H9 (cell line): ENCODE data around the gene GALNT2. TPM values are rescaled to one million over a fixed set of nuclear protein-coding genes. Genes with fewer than 3 reads are reported as not detected.
A peak's percentile ranks its signal among the peaks of the same experiment; 100 is the strongest.

Experiments used
- DNase-seq: peaks from one replicate; pipeline ENCODE4 v3.0.0-alpha.2; 2017
- H2AFZ ChIP-seq: one replicate; pipeline ENCODE4 v1.6.1; 2013; ENCODE audit warnings: mild to moderate bottlenecking, low read length, control low read depth, moderate library complexity
- H2AK5ac ChIP-seq: 2 replicates; pipeline ENCODE4 v1.6.1; 2013; ENCODE audit warnings: low read length, control low read depth, mixed read lengths; ENCODE audit not compliant: insufficient read length
- H2BK120ac ChIP-seq: one replicate; pipeline ENCODE4 v1.6.1; 2013; ENCODE audit warnings: low read depth, mild to moderate bottlenecking, low read length, control low read depth, inconsistent platforms; ENCODE audit not compliant: poor library complexity, severe bottlenecking
- H2BK12ac ChIP-seq: 2 replicates; pipeline ENCODE4 v1.6.1; 2013; ENCODE audit warnings: low read length, control low read depth, mixed read lengths, low read depth; ENCODE audit not compliant: insufficient read length
- H2BK15ac ChIP-seq: 2 replicates; pipeline ENCODE4 v1.6.1; 2013; ENCODE audit warnings: low read depth, low read length, control low read depth
- H2BK20ac ChIP-seq: one replicate; pipeline ENCODE4 v1.6.1; 2013; ENCODE audit warnings: low read depth, mild to moderate bottlenecking, low read length, control low read depth, inconsistent platforms; ENCODE audit not compliant: poor library complexity, severe bottlenecking
- H2BK5ac ChIP-seq: 2 replicates; pipeline ENCODE4 v1.6.1; 2013; ENCODE audit warnings: low read length, control low read depth, mixed read lengths; ENCODE audit not compliant: insufficient read length
- H3K14ac ChIP-seq: 2 replicates; pipeline ENCODE4 v1.6.1; 2013; ENCODE audit warnings: low read length, control low read depth; ENCODE audit not compliant: insufficient read depth
- H3K18ac ChIP-seq: 2 replicates; pipeline ENCODE4 v1.6.1; 2013; ENCODE audit warnings: low read depth, mild to moderate bottlenecking, mixed read lengths, low read length, control low read depth; ENCODE audit not compliant: insufficient read length
- H3K23ac ChIP-seq: 2 replicates; pipeline ENCODE4 v1.6.1; 2013; ENCODE audit warnings: low read length, control low read depth, mixed read lengths, low read depth; ENCODE audit not compliant: insufficient read length
- H3K23me2 ChIP-seq: 2 replicates; pipeline ENCODE4 v1.6.1; 2013; ENCODE audit warnings: low read depth, mild to moderate bottlenecking, mixed read lengths, low read length, control low read depth; ENCODE audit not compliant: insufficient read length, poor library complexity, severe bottlenecking
- H3K27ac ChIP-seq: 2 replicates; pipeline ENCODE4 v1.5.1; 2013; ENCODE audit warnings: low read length, control low read depth, mixed read lengths, low read depth; ENCODE audit not compliant: insufficient read length
- H3K27me3 ChIP-seq: 2 replicates; pipeline ENCODE4 v1.6.1; 2013; ENCODE audit warnings: low read length, control low read depth, inconsistent platforms; ENCODE audit not compliant: insufficient read depth
- H3K4ac ChIP-seq: 2 replicates; pipeline ENCODE4 v1.6.1; 2013; ENCODE audit warnings: low read depth, mild to moderate bottlenecking, control low read depth, inconsistent platforms, low read length, moderate library complexity
- H3K4me1 ChIP-seq: 2 replicates; pipeline ENCODE4 v1.6.1; 2013; ENCODE audit warnings: low read length, control low read depth, inconsistent platforms; ENCODE audit not compliant: insufficient read depth
- H3K4me2 ChIP-seq: 2 replicates; pipeline ENCODE4 v1.6.1; 2013; ENCODE audit warnings: low read length, control low read depth, mixed read lengths; ENCODE audit not compliant: insufficient read length, insufficient read depth
- H3K56ac ChIP-seq: 2 replicates; pipeline ENCODE4 v1.6.1; 2013; ENCODE audit warnings: low read depth, mild to moderate bottlenecking, mixed read lengths, low read length, control low read depth; ENCODE audit not compliant: insufficient read length
- H3K79me1 ChIP-seq: 2 replicates; pipeline ENCODE4 v1.6.1; 2013; ENCODE audit warnings: low read depth, mild to moderate bottlenecking, moderate library complexity, low read length, control low read depth, inconsistent platforms; ENCODE audit not compliant: insufficient read depth, poor library complexity, severe bottlenecking
- H3K79me2 ChIP-seq: 2 replicates; pipeline ENCODE4 v1.6.1; 2013; ENCODE audit warnings: low read length, control low read depth, inconsistent platforms; ENCODE audit not compliant: insufficient read depth
- H3K9ac ChIP-seq: 2 replicates; pipeline ENCODE4 v1.6.1; 2013; ENCODE audit warnings: low read length, control low read depth, mixed read lengths; ENCODE audit not compliant: insufficient read length; ENCODE audit errors: extremely low read depth
- H3K9me3 ChIP-seq: one replicate; pipeline ENCODE4 v1.6.1; 2013; ENCODE audit warnings: low read depth, low read length, inconsistent platforms; ENCODE audit not compliant: control insufficient read depth
- H3T11ph ChIP-seq: one replicate; pipeline ENCODE4 v1.6.1; 2013; ENCODE audit warnings: mild to moderate bottlenecking, low read length, control low read depth, inconsistent platforms
- H4K20me1 ChIP-seq: one replicate; pipeline ENCODE4 v1.6.1; 2013; ENCODE audit not compliant: control insufficient read depth, insufficient read length, insufficient read depth
- H4K5ac ChIP-seq: 2 replicates; pipeline ENCODE4 v1.6.1; 2013; ENCODE audit warnings: low read depth, mild to moderate bottlenecking, mixed read lengths, low read length, control low read depth; ENCODE audit not compliant: insufficient read length
- H4K8ac ChIP-seq: replicated peaks from 2 replicates; pipeline ENCODE4 v1.6.1; 2013; ENCODE audit warnings: low read length, control low read depth, mixed read lengths, low read depth; ENCODE audit not compliant: insufficient read length
- H4K91ac ChIP-seq: 2 replicates; pipeline ENCODE4 v1.6.1; 2013; ENCODE audit warnings: low read depth, mild to moderate bottlenecking, moderate library complexity, mixed read lengths, low read length, control low read depth; ENCODE audit not compliant: insufficient read length
- H3K27ac Mint-ChIP-seq, 3 experiments: 2 replicates in 2 of 3; 3 replicates in 1 of 3; pipeline ENCODE4 v1.8.0; 2020 to 2021; ENCODE audit warnings: mixed read lengths in 3 of 3, mild to moderate bottlenecking in 1 of 3, moderate library complexity in 1 of 3
- H3K27me3 Mint-ChIP-seq: 2 replicates; pipeline ENCODE4 v1.8.0; 2021; ENCODE audit warnings: low read depth, mild to moderate bottlenecking, moderate library complexity, mixed read lengths
- H3K36me3 Mint-ChIP-seq, 3 experiments: 2 replicates in 2 of 3; 3 replicates in 1 of 3; pipeline ENCODE4 v1.8.0; 2020 to 2021; ENCODE audit warnings: low read depth in 3 of 3, mixed read lengths in 3 of 3; ENCODE audit not compliant: insufficient read depth in 1 of 3
- H3K4me1 Mint-ChIP-seq, 2 experiments: 2 replicates each; pipeline ENCODE4 v1.8.0; 2020; ENCODE audit warnings: mixed read lengths in 2 of 2
- H3K4me3 Mint-ChIP-seq, 2 experiments: 2 replicates in 1 of 2; 3 replicates in 1 of 2; pipeline ENCODE4 v1.8.0; 2020 to 2021; ENCODE audit warnings: mild to moderate bottlenecking in 2 of 2, mixed read lengths in 2 of 2, moderate library complexity in 1 of 2
- H3K9me3 Mint-ChIP-seq, 2 experiments: 2 replicates in 1 of 2; 3 replicates in 1 of 2; pipeline ENCODE4 v1.8.0; 2020; ENCODE audit warnings: mild to moderate bottlenecking in 2 of 2, mixed read lengths in 2 of 2, moderate library complexity in 1 of 2
- WGBS: extraction: QIAGEN DNeasy Blood & Tissue Kit; methylation state at CpG from one replicate; pipeline ENCODE4 v1.1.7; 2013; ENCODE audit warnings: missing lambda C conversion rate, low lambda C conversion rate, mixed read lengths; ENCODE audit not compliant: insufficient read length; ENCODE audit errors: extremely low coverage; 5-methylcytosine and 5-hydroxymethylcytosine counted together
- total RNA-seq: library from RNA; stranded (reverse); gene quantifications from 2 replicates; pipeline ENCODE4 v1.2.1, GENCODE V29; 2021
- TF ChIP-seq, protein P1 (sequence below): fragments of 200-600 bp; sonication (generic); conservative IDR thresholded peaks from 3 replicates; pipeline ENCODE4 v1.8.0; 2021; ENCODE audit warnings: antibody characterized with exemption, mild to moderate bottlenecking

Gene GALNT2
- total RNA-seq, 1 experiment from 2014 or later, result 57.6 TPM

- no peak overlapping the region for H2BK5ac ChIP-seq
- no peak overlapping the region for H3K9ac ChIP-seq
- no peaks in the 10 kb centered on the region; the same call in 1 of the 2 replicates for H3K4me1 ChIP-seq
- no peak overlapping the region for H4K8ac ChIP-seq
- no peak overlapping the region for H3K4me2 ChIP-seq
- no peak overlapping the region for H3T11ph ChIP-seq
- Mint-ChIP-seq H3K27ac (peak overlapping the region in 2 of 3 experiments; percentile 69 to 76; a peak in 3 of 7 replicates), H3K4me1 (peaks cover 20 to 37% of the 10 kb centered on the region in 2 experiments), H3K27me3 (peaks cover 1% of the 10 kb centered on the region; the same call in 1 of the 2 replicates), H3K4me3 (no peak overlapping the region), H3K36me3 (no peaks in the 10 kb centered on the region; a peak in 2 of 7 replicates), H3K9me3 (no peaks in the 10 kb centered on the region)
- H2BK120ac ChIP-seq, result no peak overlapping the region
- H4K20me1 ChIP-seq, result no peaks in the 10 kb centered on the region
- H3K23me2 ChIP-seq, result no peaks in the 10 kb centered on the region
- WGBS, result no CpG with 5 or more reads among the region's 6 CpGs
- H2BK15ac ChIP-seq, result no peak overlapping the region
- no peak overlapping the region for H3K18ac ChIP-seq
- H3K27ac ChIP-seq, result no peak overlapping the region
- no peak overlapping the region for H3K4ac ChIP-seq
- no peak overlapping the region for H2BK20ac ChIP-seq
- no peak overlapping the region for H3K23ac ChIP-seq
- no peak overlapping the region for H4K5ac ChIP-seq
- no peak for DNase-seq
- H3K14ac ChIP-seq, result no peak overlapping the region; the same call in 1 of the 2 replicates
- no peaks in the 10 kb centered on the region for H3K9me3 ChIP-seq
- peaks cover 3% of the 10 kb centered on the region for H3K79me1 ChIP-seq
- no peak overlapping the region for H4K91ac ChIP-seq
- H2AK5ac ChIP-seq, result no peak overlapping the region
- H3K27me3 ChIP-seq, result no peaks in the 10 kb centered on the region
- no peak overlapping the region for H2BK12ac ChIP-seq
- H3K79me2 ChIP-seq, result peaks cover 9% of the 10 kb centered on the region; the same call in 1 of the 2 replicates
- TF ChIP-seq, protein P1, sequence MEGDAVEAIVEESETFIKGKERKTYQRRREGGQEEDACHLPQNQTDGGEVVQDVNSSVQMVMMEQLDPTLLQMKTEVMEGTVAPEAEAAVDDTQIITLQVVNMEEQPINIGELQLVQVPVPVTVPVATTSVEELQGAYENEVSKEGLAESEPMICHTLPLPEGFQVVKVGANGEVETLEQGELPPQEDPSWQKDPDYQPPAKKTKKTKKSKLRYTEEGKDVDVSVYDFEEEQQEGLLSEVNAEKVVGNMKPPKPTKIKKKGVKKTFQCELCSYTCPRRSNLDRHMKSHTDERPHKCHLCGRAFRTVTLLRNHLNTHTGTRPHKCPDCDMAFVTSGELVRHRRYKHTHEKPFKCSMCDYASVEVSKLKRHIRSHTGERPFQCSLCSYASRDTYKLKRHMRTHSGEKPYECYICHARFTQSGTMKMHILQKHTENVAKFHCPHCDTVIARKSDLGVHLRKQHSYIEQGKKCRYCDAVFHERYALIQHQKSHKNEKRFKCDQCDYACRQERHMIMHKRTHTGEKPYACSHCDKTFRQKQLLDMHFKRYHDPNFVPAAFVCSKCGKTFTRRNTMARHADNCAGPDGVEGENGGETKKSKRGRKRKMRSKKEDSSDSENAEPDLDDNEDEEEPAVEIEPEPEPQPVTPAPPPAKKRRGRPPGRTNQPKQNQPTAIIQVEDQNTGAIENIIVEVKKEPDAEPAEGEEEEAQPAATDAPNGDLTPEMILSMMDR, result no peak
- no peak overlapping the region for H2AFZ ChIP-seq
- H3K56ac ChIP-seq, result no peak overlapping the region
Observed at GRCh38 chr1:230135726-230136125, 68.7 kb downstream of the GALNT2 start.
